MCF 10A (cell line): ENCODE data around the gene ROBO3. TPM values are rescaled to one million over a fixed set of nuclear protein-coding genes. Genes with fewer than 3 reads are reported as not detected.

ENCODE experiments used
- BruUV-seq: library from RNA; stranded (reverse); fragments of 400-500 nt; replicated peaks from 2 replicates; lab custom pipeline; 2021; lab: Mats Ljungman, UMichigan
- CTCF ChIA-PET: fragments of 300-600 bp; sonication (Branson Sonifier 250); formaldehyde crosslinking; extraction: SDS; loops from one replicate; lab custom pipeline; 2021; ENCODE audit warnings: antibody characterized with exemption, inconsistent platforms; lab: Yijun Ruan, JAX
- POLR2A ChIA-PET: fragments of 300-600, 350-650 bp; sonication (Branson Sonifier 250); formaldehyde crosslinking; extraction: SDS; loops from one replicate; lab custom pipeline; 2020; ENCODE audit warnings: antibody characterized with exemption, inconsistent platforms; lab: Yijun Ruan, JAX
- DNase-seq: peaks from one replicate; pipeline ENCODE4 v3.0.0-alpha.2; 2018; ENCODE audit not compliant: unreplicated experiment
- H3K27ac Mint-ChIP-seq: one replicate; pipeline ENCODE4 v1.8.0; 2022; ENCODE audit warnings: mild to moderate bottlenecking, low read depth, mixed read lengths; ENCODE audit not compliant: unreplicated experiment
- H3K27me3 Mint-ChIP-seq: one replicate; pipeline ENCODE4 v1.8.0; 2022; ENCODE audit warnings: mixed read lengths; ENCODE audit not compliant: insufficient read depth, unreplicated experiment
- H3K36me3 Mint-ChIP-seq: one replicate; pipeline ENCODE4 v1.8.0; 2022; ENCODE audit warnings: mild to moderate bottlenecking, moderate library complexity, mixed read lengths; ENCODE audit not compliant: insufficient read depth, unreplicated experiment
- H3K4me1 Mint-ChIP-seq: one replicate; pipeline ENCODE4 v1.8.0; 2022; ENCODE audit warnings: mixed read lengths; ENCODE audit not compliant: insufficient read depth, unreplicated experiment
- H3K4me3 Mint-ChIP-seq: one replicate; pipeline ENCODE4 v1.8.0; 2022; ENCODE audit warnings: mild to moderate bottlenecking, moderate library complexity, mixed read lengths; ENCODE audit not compliant: unreplicated experiment
- H3K9me3 Mint-ChIP-seq: one replicate; pipeline ENCODE4 v1.8.0; 2022; ENCODE audit warnings: mixed read lengths; ENCODE audit not compliant: unreplicated experiment
- intact Hi-C: fragments of 100-400 bp; cut with micrococcal nuclease; formaldehyde crosslinking; loops from 2 replicates; pipeline ENCODE4 v1.14.1; 2022
- total RNA-seq: library from RNA; stranded (reverse); gene quantifications from 2 replicates; pipeline ENCODE4 v1.2.3, GENCODE V29; 2022
- TF ChIP-seq, protein P1 (sequence below): fragments of 200-600 bp; IDR thresholded peaks from one replicate; pipeline ENCODE4 v1.8.0; 2022; ENCODE audit warnings: antibody characterized with exemption, mild to moderate bottlenecking; ENCODE audit not compliant: unreplicated experiment

The ROBO3 gene
- total RNA-seq, 1 experiment from 2014 or later, result 117 TPM

- peaks cover 5% of the 10 kb centered on the region for H3K36me3 Mint-ChIP-seq
- peak overlapping the region; percentile 92 for H3K27ac Mint-ChIP-seq
- TF ChIP-seq, protein P1, sequence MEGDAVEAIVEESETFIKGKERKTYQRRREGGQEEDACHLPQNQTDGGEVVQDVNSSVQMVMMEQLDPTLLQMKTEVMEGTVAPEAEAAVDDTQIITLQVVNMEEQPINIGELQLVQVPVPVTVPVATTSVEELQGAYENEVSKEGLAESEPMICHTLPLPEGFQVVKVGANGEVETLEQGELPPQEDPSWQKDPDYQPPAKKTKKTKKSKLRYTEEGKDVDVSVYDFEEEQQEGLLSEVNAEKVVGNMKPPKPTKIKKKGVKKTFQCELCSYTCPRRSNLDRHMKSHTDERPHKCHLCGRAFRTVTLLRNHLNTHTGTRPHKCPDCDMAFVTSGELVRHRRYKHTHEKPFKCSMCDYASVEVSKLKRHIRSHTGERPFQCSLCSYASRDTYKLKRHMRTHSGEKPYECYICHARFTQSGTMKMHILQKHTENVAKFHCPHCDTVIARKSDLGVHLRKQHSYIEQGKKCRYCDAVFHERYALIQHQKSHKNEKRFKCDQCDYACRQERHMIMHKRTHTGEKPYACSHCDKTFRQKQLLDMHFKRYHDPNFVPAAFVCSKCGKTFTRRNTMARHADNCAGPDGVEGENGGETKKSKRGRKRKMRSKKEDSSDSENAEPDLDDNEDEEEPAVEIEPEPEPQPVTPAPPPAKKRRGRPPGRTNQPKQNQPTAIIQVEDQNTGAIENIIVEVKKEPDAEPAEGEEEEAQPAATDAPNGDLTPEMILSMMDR, result no peak
- H3K4me3 Mint-ChIP-seq, result peak overlapping the region; percentile 10
- TSS peak; percentile 70 for BruUV-seq
- ChIA-PET POLR2A (interaction anchor here (0.6 to 6.1 kb wide), 10 partner anchors 10 to 676 kb away, joined by 3 to 43 read pairs (median 4); partner anchors contain the start of genes CCDC15, HEPN1 and MSANTD2), CTCF (interaction anchor here (0.6 to 3.7 kb wide), 5 partner anchors 23 to 243 kb away, joined by 3 to 18 read pairs (median 3); partner anchors contain the start of genes CCDC15 and ROBO3)
- DNase-seq, result peak; percentile 76
- H3K27me3 Mint-ChIP-seq, result no peaks in the 10 kb centered on the region
- intact Hi-C loops, result loop anchor here (1.0 to 2.0 kb wide), 4 partner anchors 22 to 184 kb away; partner anchors contain the start of gene CCDC15
- H3K9me3 Mint-ChIP-seq, result no peaks in the 10 kb centered on the region
- peaks cover 59% of the 10 kb centered on the region for H3K4me1 Mint-ChIP-seq
Measured at GRCh38 chr11:124898711-124899110, 33.5 kb downstream of the ROBO3 start.

DNA sequence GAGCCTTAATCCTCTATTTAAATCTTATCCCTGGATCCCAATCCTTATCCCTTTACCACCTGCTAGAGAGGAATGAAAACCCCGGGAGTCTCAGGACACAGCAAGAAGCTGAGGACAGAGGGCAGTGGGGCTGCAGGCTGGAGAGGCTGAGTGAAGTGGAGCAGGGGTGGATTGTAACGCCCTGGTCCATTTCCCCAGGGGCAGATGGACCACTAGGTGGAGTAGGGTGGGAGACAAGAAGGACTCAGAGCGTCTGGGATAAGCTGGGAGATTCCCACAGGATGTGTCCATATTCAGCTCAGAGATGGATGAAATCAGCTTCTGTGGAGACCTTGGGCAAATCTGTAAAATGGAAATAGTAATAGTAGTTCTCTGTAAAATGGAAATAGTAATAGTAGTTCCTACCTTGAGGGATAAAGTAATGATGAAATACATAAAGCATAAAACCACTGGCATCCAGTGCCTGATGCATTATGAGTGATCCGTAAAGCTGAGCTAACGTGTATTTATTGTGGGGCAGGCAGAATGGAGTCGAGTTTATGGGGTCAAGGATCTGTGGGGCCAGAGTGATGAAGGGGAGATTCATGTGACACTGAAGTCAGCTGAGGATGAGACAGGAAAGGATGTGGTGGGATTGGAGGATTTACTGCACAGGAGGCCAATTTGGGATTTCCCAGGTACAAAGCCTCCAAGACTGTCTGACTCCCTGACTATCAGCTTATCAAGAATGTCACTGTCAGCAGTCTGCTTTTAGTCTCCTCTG is 34.3 kb downstream of the ROBO3 start:
- H3K27ac Mint-ChIP-seq, result peak overlapping the region; percentile 92
- H3K27me3 Mint-ChIP-seq, result no peaks in the 10 kb centered on the region
- peaks cover 5% of the 10 kb centered on the region for H3K36me3 Mint-ChIP-seq
- TF ChIP-seq, protein P1, result no peak
- H3K4me3 Mint-ChIP-seq, result peak overlapping the region; percentile 1
- peaks cover 59% of the 10 kb centered on the region for H3K4me1 Mint-ChIP-seq
- peak; percentile 14 for DNase-seq
- intact Hi-C loops, result loop anchor here (2.0 kb wide), 2 partner anchors 63 to 183 kb away; no protein-coding TSS in a partner anchor
- H3K9me3 Mint-ChIP-seq, result no peaks in the 10 kb centered on the region
- BruUV-seq, result no TSS peak
- CTCF ChIA-PET, result interaction anchor here (0.5 to 3.7 kb wide), 5 partner anchors 23 to 452 kb away, joined by 3 to 18 read pairs (median 3); partner anchors contain the start of genes CCDC15 and ROBO3
- POLR2A ChIA-PET, result interaction anchor here (1.0 to 6.1 kb wide), 4 partner anchors 8 to 54 kb away, joined by 4 to 43 read pairs (median 8); partner anchors contain the start of gene CCDC15

GRCh38 chr11:124900464-124900863 is 35.2 kb downstream of the ROBO3 start:
- Mint-ChIP-seq H3K9me3 (no peaks in the 10 kb centered on the region), H3K36me3 (peaks cover 5% of the 10 kb centered on the region), H3K4me3 (no peak overlapping the region), H3K27me3 (no peaks in the 10 kb centered on the region), H3K4me1 (peaks cover 59% of the 10 kb centered on the region), H3K27ac (peak overlapping the region; percentile 92)
- peak; percentile 89 for DNase-seq
- no TSS peak for BruUV-seq
- TF ChIP-seq, protein P1, result no peak
- intact Hi-C loops, result no loop called here
- ChIA-PET CTCF (interaction anchor here (0.6 to 3.7 kb wide), 5 partner anchors 24 to 162 kb away, joined by 3 to 18 read pairs (median 3); partner anchors contain the start of gene ROBO3), POLR2A (interaction anchor here (1.5 to 6.1 kb wide), 2 partner anchors 9 to 53 kb away, joined by 5 to 43 read pairs; partner anchors contain the start of gene CCDC15)

DNA sequence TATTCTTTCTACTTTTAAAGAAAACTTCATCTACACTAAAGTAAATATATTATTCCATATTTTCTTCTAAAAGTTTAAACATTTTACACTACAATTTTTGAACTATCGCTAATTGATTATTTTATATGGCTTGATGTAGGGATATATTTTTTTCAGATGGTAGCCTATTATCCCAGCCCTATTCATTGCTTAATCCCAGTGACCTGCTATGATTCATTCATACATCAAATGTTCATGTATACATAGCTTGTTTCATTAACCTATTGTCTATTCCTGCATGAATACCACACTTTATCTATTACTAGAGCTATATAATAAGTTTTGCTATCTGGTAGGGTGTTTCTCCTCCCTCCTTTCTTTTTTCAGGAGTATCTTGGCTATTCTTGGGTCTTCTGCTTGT is 37.4 kb downstream of the ROBO3 start:
- TF ChIP-seq, protein P1, result no peak
- H3K9me3 Mint-ChIP-seq, result no peaks in the 10 kb centered on the region
- H3K36me3 Mint-ChIP-seq, result peaks cover 5% of the 10 kb centered on the region
- intact Hi-C loops, result no loop called here
- peaks cover 43% of the 10 kb centered on the region for H3K4me1 Mint-ChIP-seq
- peak; percentile 42 for DNase-seq
- no TSS peak for BruUV-seq
- no peak overlapping the region for H3K27ac Mint-ChIP-seq
- no peaks in the 10 kb centered on the region for H3K27me3 Mint-ChIP-seq
- no peak overlapping the region for H3K4me3 Mint-ChIP-seq
- ChIA-PET CTCF (interaction anchor here (0.6 to 1.0 kb wide), 2 partner anchors 37 to 41 kb away, joined by 3 to 5 read pairs; no protein-coding TSS in a partner anchor), POLR2A (interaction anchor here (6.1 kb wide), 1 partner anchor 50 kb away, joined by 43 read pairs; the partner anchor contains the start of gene CCDC15)
